Cortex of kidney (tissue), 1 donor: ENCODE data around the gene FAM107A.

ENCODE experiments used
- DNase-seq: peaks from one replicate; lab custom pipeline; 2025; lab: John Stamatoyannopoulos, UW

Gene FAM107A

GRCh38 chr3:58518291-58518789 lies 58.9 kb downstream of the FAM107A start:
- DNase-seq, result no peak

GRCh38 chr3:58514405-58514804 lies 62.8 kb downstream of the FAM107A start:
- no peak for DNase-seq
